GM21619 (cell line): Measurements from ENCODE around the gene ESPN.
A peak's percentile ranks its signal among the peaks of the same experiment; 100 is the strongest.
"Not testable (repeated sequence)": the region's sequence is repeated elsewhere in the genome, so short reads cannot be mapped to it uniquely, and the experiment has no call there.

Experiments used
- ATAC-seq: cut with Tn5 transposase; IDR thresholded peaks from one replicate; pipeline ENCODE4 v1.9.1; 2021; ENCODE audit not compliant: unreplicated experiment

The ESPN gene

GRCh38 chr1:6477039-6477820 is 52.7 kb downstream of the ESPN start:
- ATAC-seq, result no peak

GRCh38 chr1:6481820-6482219 is 57.2 kb downstream of the ESPN start:
- no peak for ATAC-seq

- ATAC-seq, result no peak
These were observed 58.6 kb downstream of the ESPN start for GRCh38 chr1:6483017-6483760.

- ATAC-seq, result no peak
These were observed 59.2 kb downstream of the ESPN start for GRCh38 chr1:6483761-6484117.

- ATAC-seq, result no peak
These were observed 60.2 kb downstream of the ESPN start for GRCh38 chr1:6484826-6485167.

GRCh38 chr1:6485168-6486101 is 60.9 kb downstream of the ESPN start:
- no peak for ATAC-seq

- ATAC-seq, result peak; percentile 46
These were observed 61.9 kb downstream of the ESPN start for GRCh38 chr1:6486433-6487011.

- no peak for ATAC-seq
These were observed 63.4 kb downstream of the ESPN start for GRCh38 chr1:6487804-6488484.

GRCh38 chr1:6488602-6489382 is 64.2 kb downstream of the ESPN start:
- ATAC-seq, result no peak

GRCh38 chr1:6489383-6489765 is 64.8 kb downstream of the ESPN start:
- ATAC-seq, result no peak

GRCh38 chr1:6489799-6490180 is 65.2 kb downstream of the ESPN start:
- ATAC-seq, result peak; percentile 55

- ATAC-seq, result peak; percentile 50
These were observed 65.9 kb downstream of the ESPN start for GRCh38 chr1:6490181-6491080.

- no peak for ATAC-seq
These were observed 66.5 kb downstream of the ESPN start for GRCh38 chr1:6491081-6491449.

- ATAC-seq, result no peak
These were observed 66.9 kb downstream of the ESPN start, which contains the start of gene PLEKHG5 for GRCh38 chr1:6491480-6491962. PLEKHG5 (minus strand) TSS chr1:6491667; CDS start chr1:6477571, 14,096 bp downstream.

- no peak for ATAC-seq
These were observed 67.4 kb downstream of the ESPN start for GRCh38 chr1:6491966-6492365.

- not testable (repeated sequence) for ATAC-seq
These were observed 69.3 kb downstream of the ESPN start for GRCh38 chr1:6493834-6494223.

GRCh38 chr1:6494627-6495026 is 70.1 kb downstream of the ESPN start:
- no peak for ATAC-seq

- ATAC-seq, result no peak
These were observed 70.5 kb downstream of the ESPN start for GRCh38 chr1:6495041-6495441.
